BJ (cell line): ENCODE measurements around the gene ASCL2. TPM values are rescaled to one million over a fixed set of nuclear protein-coding genes. Genes with fewer than 3 reads are reported as not detected.
"Not testable (repeated sequence)": the region's sequence is repeated elsewhere in the genome, so short reads cannot be mapped to it uniquely, and the experiment has no call there.

ENCODE experiments used
- CTCF ChIA-PET: fragments of 350-600 bp; formaldehyde crosslinking; extraction: SDS; loops from one replicate; lab custom pipeline; 2021; ENCODE audit warnings: antibody characterized with exemption, inconsistent platforms; lab: Yijun Ruan, JAX
- POLR2A ChIA-PET: fragments of 300-600 bp; sonication (Branson Sonifier 250); formaldehyde crosslinking; extraction: SDS; loops from one replicate; lab custom pipeline; 2021; ENCODE audit warnings: antibody characterized with exemption; lab: Charles Lee
- DNase-seq: peaks from one replicate; pipeline ENCODE4 v3.0.0-alpha.2; 2011; ENCODE audit warnings: low read depth
- H3K27me3 ChIP-seq: 2 replicates; pipeline ENCODE4 v1.6.0; 2011; ENCODE audit warnings: low read length; ENCODE audit not compliant: control insufficient read depth, insufficient read depth
- H3K36me3 ChIP-seq: 2 replicates; pipeline ENCODE4 v1.5.1; 2011; ENCODE audit warnings: low read length; ENCODE audit not compliant: control insufficient read depth, insufficient read depth
- H3K4me3 ChIP-seq: 2 replicates; pipeline ENCODE4 v1.5.1; 2011; ENCODE audit warnings: low read depth, mild to moderate bottlenecking, control low read depth, low read length
- polyA plus RNA-seq: library from polyadenylated mRNA; depleted of rRNA; stranded (reverse); fragments of >200 nt; gene quantifications from 2 replicates; pipeline ENCODE4 v1.2.3, GENCODE V29; 2011
- TF ChIP-seq, protein P1 (sequence below): IDR thresholded peaks from 2 replicates; pipeline ENCODE4 v1.5.1; 2011; ENCODE audit warnings: low read depth, mild to moderate bottlenecking, control low read depth, inconsistent platforms, low read length, moderate library complexity; ENCODE audit not compliant: insufficient read depth

Gene ASCL2
- polyA plus RNA-seq, 1 experiment: not detected

DNA sequence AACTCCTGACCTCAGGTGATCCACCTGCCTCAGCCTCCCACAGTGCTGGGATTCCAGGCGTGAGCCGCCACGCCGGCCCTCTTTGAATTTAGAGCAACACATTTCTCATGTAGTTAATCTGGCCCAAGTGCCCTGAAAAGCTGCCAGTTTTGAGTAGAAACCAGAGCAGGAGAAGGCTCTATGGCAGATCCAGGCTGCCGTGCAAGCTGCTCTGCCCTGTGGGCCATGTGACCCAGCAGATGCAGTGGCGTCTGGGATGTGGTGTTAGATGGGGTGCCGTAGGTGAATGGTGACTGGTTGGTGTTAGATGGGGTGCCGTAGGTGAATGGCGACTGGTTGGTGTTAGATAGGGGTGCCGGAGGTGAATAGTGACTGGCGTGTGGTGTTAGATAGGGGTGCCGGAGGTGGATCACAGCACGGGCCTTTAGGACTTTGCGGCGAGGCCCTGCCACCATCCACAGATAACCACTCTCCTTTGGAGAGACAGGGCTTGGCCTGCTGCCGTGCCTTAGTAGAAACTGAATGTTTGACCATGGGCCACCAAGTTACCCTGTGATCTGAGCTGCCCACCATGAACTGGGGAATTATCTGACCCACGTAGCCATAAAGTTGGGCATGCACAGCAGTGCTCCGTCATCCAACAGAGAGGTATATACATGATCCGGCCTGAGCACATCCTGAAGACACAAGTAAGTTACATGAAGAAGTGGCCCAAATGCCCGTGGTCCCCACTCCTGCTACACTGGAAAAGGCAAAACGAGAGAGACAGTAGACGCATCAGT lies 32.7 kb downstream of the ASCL2 start:
- TF ChIP-seq, protein P1, sequence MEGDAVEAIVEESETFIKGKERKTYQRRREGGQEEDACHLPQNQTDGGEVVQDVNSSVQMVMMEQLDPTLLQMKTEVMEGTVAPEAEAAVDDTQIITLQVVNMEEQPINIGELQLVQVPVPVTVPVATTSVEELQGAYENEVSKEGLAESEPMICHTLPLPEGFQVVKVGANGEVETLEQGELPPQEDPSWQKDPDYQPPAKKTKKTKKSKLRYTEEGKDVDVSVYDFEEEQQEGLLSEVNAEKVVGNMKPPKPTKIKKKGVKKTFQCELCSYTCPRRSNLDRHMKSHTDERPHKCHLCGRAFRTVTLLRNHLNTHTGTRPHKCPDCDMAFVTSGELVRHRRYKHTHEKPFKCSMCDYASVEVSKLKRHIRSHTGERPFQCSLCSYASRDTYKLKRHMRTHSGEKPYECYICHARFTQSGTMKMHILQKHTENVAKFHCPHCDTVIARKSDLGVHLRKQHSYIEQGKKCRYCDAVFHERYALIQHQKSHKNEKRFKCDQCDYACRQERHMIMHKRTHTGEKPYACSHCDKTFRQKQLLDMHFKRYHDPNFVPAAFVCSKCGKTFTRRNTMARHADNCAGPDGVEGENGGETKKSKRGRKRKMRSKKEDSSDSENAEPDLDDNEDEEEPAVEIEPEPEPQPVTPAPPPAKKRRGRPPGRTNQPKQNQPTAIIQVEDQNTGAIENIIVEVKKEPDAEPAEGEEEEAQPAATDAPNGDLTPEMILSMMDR: no peak
- POLR2A ChIA-PET: no interaction called here
- no peak overlapping the region for H3K4me3 ChIP-seq
- CTCF ChIA-PET: no interaction called here
- H3K27me3 ChIP-seq: peaks cover 5% of the 10 kb centered on the region
- H3K36me3 ChIP-seq: no peaks in the 10 kb centered on the region
- DNase-seq: no peak

GRCh38 chr11:2236381-2237134 lies 33.8 kb downstream of the ASCL2 start:
- H3K4me3 ChIP-seq, CTCF ChIA-PET, H3K36me3 ChIP-seq, H3K27me3 ChIP-seq, DNase-seq, POLR2A ChIA-PET: not testable (repeated sequence)

- H3K27me3 ChIP-seq: peaks cover 5% of the 10 kb centered on the region
- TF ChIP-seq, protein P1: no peak
- POLR2A ChIA-PET: no interaction called here
- no peak for DNase-seq
- CTCF ChIA-PET: no interaction called here
- H3K36me3 ChIP-seq: no peaks in the 10 kb centered on the region
- no peak overlapping the region for H3K4me3 ChIP-seq
Measured at GRCh38 chr11:2235588-2236326, 34.6 kb downstream of the ASCL2 start.

DNA sequence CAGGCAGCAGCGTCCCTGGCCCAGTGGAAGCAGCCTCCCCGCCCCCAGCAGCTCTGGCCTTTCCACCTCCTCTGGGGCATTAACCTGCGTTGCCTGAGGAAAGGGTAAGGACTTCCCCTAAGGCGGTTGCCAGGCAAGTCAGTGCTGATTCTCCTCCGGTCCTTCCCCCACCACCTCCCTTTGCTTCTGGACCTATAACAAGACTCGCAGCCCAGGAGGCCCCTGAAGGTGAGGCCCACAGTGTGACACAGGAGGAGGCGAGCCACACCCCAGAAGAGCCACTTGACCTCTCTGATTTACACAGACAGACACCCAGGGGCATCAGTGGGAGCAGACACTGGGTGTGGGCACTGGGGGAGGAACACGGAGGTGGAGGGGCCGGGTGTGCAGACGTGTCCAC lies 35.4 kb downstream of the ASCL2 start:
- ChIA-PET CTCF (no interaction called here), POLR2A (no interaction called here)
- DNase-seq: no peak
- no peak overlapping the region for H3K4me3 ChIP-seq
- peaks cover 5% of the 10 kb centered on the region for H3K27me3 ChIP-seq
- no peaks in the 10 kb centered on the region for H3K36me3 ChIP-seq
- TF ChIP-seq, protein P1: no peak

DNA sequence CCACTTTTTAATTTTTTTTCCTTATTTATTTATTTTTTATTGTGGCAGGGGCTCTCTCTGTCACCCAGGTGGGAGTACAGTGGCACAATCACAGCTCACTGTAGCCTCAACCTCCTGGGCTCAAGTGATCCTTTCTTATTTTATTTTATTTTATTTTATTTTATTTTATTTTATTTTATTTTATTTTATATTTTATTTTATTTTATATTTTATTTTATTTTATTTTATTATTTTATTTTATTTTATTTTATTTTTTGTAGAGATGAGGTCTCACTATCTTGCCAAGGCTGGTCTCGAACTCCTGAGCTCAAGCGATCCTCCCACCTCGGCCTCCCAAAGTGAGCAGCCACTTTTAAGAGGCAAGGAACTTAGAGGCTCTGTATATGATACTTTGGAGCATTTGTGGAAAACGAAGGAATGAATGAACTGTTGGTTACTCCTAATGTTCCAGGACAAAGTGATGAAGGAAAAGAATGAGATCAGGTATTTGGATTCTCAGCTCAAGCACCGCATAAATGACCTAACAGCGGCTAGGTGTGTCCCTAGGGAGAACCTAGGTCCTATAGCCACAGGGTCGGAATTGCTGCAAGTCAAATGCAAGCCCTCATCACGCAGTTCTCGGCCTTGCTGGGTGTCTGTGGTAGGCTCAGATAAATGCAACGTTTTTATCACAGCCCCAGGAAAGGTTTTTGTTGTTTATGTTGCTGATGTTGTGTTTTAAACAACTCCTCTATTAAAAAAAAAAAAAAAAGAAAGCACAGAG lies 36.5 kb downstream of the ASCL2 start:
- Histone ChIP-seq H3K36me3 (no peaks in the 10 kb centered on the region), H3K4me3 (no peak overlapping the region), H3K27me3 (peaks cover 5% of the 10 kb centered on the region)
- ChIA-PET POLR2A (no interaction called here), CTCF (no interaction called here)
- TF ChIP-seq, protein P1: no peak
- DNase-seq: no peak
